Mesenchymal stem cell (in vitro differentiated cells and primary cell): ENCODE data around the gene C3.

ENCODE experiments used
- DNase-seq: peaks from one replicate; pipeline ENCODE4 v3.0.0-alpha.2; 2013
- H2AFZ ChIP-seq: one replicate; pipeline ENCODE4 v1.6.1; 2013; ENCODE audit warnings: low read depth, mild to moderate bottlenecking, control low read depth, inconsistent platforms, low read length, moderate library complexity
- H2AK5ac ChIP-seq: 2 replicates; pipeline ENCODE4 v1.6.1; 2013; ENCODE audit warnings: low read length, moderate library complexity, mild to moderate bottlenecking, inconsistent platforms; ENCODE audit not compliant: severe bottlenecking
- H2BK120ac ChIP-seq: one replicate; pipeline ENCODE4 v1.6.1; 2013; ENCODE audit warnings: low read depth, mild to moderate bottlenecking, inconsistent platforms, low read length, moderate library complexity
- H2BK12ac ChIP-seq, 2 experiments: one replicate each; pipeline ENCODE4 v1.6.1; 2013; ENCODE audit warnings: inconsistent platforms in 2 of 2, low read length in 2 of 2, mild to moderate bottlenecking in 2 of 2, moderate library complexity in 2 of 2, control low read depth in 1 of 2
- H2BK15ac ChIP-seq: one replicate; pipeline ENCODE4 v1.6.1; 2013; ENCODE audit warnings: mild to moderate bottlenecking, low read depth, inconsistent platforms; ENCODE audit not compliant: poor library complexity, severe bottlenecking
- H2BK5ac ChIP-seq: 2 replicates; pipeline ENCODE4 v1.6.1; 2013; ENCODE audit warnings: low read depth, mild to moderate bottlenecking, low read length, control low read depth, inconsistent platforms; ENCODE audit not compliant: poor library complexity, severe bottlenecking
- H3K14ac ChIP-seq, 2 experiments: one replicate each; pipeline ENCODE4 v1.6.1; 2013; ENCODE audit warnings: inconsistent platforms in 2 of 2, low read length in 2 of 2, control low read depth in 1 of 2, mild to moderate bottlenecking in 1 of 2, moderate library complexity in 1 of 2
- H3K18ac ChIP-seq, 2 experiments: one replicate each; pipeline ENCODE4 v1.6.1; 2013; ENCODE audit warnings: inconsistent platforms in 2 of 2, low read length in 2 of 2, control low read depth in 1 of 2, low read depth in 1 of 2, mild to moderate bottlenecking in 1 of 2
- H3K23ac ChIP-seq, 2 experiments: one replicate each; pipeline ENCODE4 v1.6.1; 2013; ENCODE audit warnings: inconsistent platforms in 2 of 2, low read length in 2 of 2, mild to moderate bottlenecking in 2 of 2, moderate library complexity in 2 of 2, control low read depth in 1 of 2
- H3K27ac ChIP-seq: 2 replicates; pipeline ENCODE4 v1.5.1; 2013; ENCODE audit warnings: mild to moderate bottlenecking, moderate library complexity, low read length, control low read depth, inconsistent platforms; ENCODE audit not compliant: poor library complexity, severe bottlenecking
- H3K27me3 ChIP-seq, 2 experiments: 2 replicates each; pipeline versions ENCODE4 v1.6.1 to v1.7.0; 2013; ENCODE audit warnings: low read length in 2 of 2, mild to moderate bottlenecking in 2 of 2, moderate library complexity in 2 of 2, control low read depth in 1 of 2, inconsistent platforms in 1 of 2; ENCODE audit not compliant: control insufficient read depth in 1 of 2, insufficient read depth in 1 of 2
- H3K36me3 ChIP-seq, 2 experiments: 2 replicates each; pipeline versions ENCODE4 v1.6.1 to v1.7.0; 2013; ENCODE audit warnings: low read length in 2 of 2, control low read depth in 1 of 2, inconsistent platforms in 1 of 2, low read depth in 1 of 2, mild to moderate bottlenecking in 1 of 2; ENCODE audit not compliant: insufficient read depth in 2 of 2, control insufficient read depth in 1 of 2
- H3K4ac ChIP-seq, 2 experiments: one replicate each; pipeline ENCODE4 v1.6.1; 2013; ENCODE audit warnings: inconsistent platforms in 2 of 2, low read length in 2 of 2, mild to moderate bottlenecking in 2 of 2, moderate library complexity in 2 of 2, control low read depth in 1 of 2, low read depth in 1 of 2
- H3K4me1 ChIP-seq: 2 replicates; pipeline ENCODE4 v1.6.1; 2013; ENCODE audit warnings: low read depth, low read length, control low read depth; ENCODE audit not compliant: control insufficient read depth, insufficient read depth
- H3K4me2 ChIP-seq: 2 replicates; pipeline ENCODE4 v1.6.1; 2013; ENCODE audit warnings: low read length, mild to moderate bottlenecking, inconsistent platforms; ENCODE audit not compliant: poor library complexity, severe bottlenecking
- H3K4me3 ChIP-seq, 2 experiments: 2 replicates each; pipeline versions ENCODE4 v1.5.1 to v1.7.0; 2013; ENCODE audit warnings: low read length in 2 of 2, mild to moderate bottlenecking in 2 of 2, control low read depth in 1 of 2, low read depth in 1 of 2; ENCODE audit not compliant: insufficient read depth in 1 of 2
- H3K79me1 ChIP-seq: replicated peaks from 2 replicates; pipeline ENCODE4 v1.6.1; 2013; ENCODE audit warnings: mild to moderate bottlenecking, control low read depth, low read length, inconsistent platforms; ENCODE audit not compliant: poor library complexity, severe bottlenecking
- H3K9ac ChIP-seq: 2 replicates; pipeline ENCODE4 v1.7.0; 2013; ENCODE audit warnings: mild to moderate bottlenecking, low read length, moderate library complexity
- H3K9me3 ChIP-seq: 2 replicates; pipeline ENCODE4 v1.7.0; 2013; ENCODE audit warnings: mild to moderate bottlenecking, low read length; ENCODE audit not compliant: control insufficient read depth
- H4K8ac ChIP-seq: one replicate; pipeline ENCODE4 v1.6.1; 2013; ENCODE audit warnings: inconsistent platforms, mild to moderate bottlenecking, low read length, moderate library complexity
- H4K91ac ChIP-seq: one replicate; pipeline ENCODE4 v1.6.1; 2013; ENCODE audit warnings: mild to moderate bottlenecking, low read length, inconsistent platforms
- WGBS: methylation state at CpG from one replicate; pipeline ENCODE4 v1.1.7; 2013; ENCODE audit warnings: mixed read lengths; 5-methylcytosine and 5-hydroxymethylcytosine counted together

C3 gene

GRCh38 chr19:6690160-6690885 lies 30.1 kb downstream of the C3 start:
- H3K14ac ChIP-seq = no peak overlapping the region
- 79% methylated on average over 10 of the region's 11 CpGs for WGBS
- H2AK5ac ChIP-seq = no peak overlapping the region
- no peak overlapping the region for H3K4ac ChIP-seq
- peaks cover 0 to 69% of the 10 kb centered on the region in 2 experiments for H3K36me3 ChIP-seq
- no peak overlapping the region for H2AFZ ChIP-seq
- no peak overlapping the region for H3K4me2 ChIP-seq
- H3K9me3 ChIP-seq = no peaks in the 10 kb centered on the region
- no peak overlapping the region for H2BK15ac ChIP-seq
- H3K4me1 ChIP-seq = no peaks in the 10 kb centered on the region
- H3K27ac ChIP-seq = no peak overlapping the region
- no peak overlapping the region for H2BK12ac ChIP-seq
- H3K79me1 ChIP-seq = no peaks in the 10 kb centered on the region
- no peak overlapping the region for H3K4me3 ChIP-seq
- peaks cover 0 to 9% of the 10 kb centered on the region in 2 experiments for H3K27me3 ChIP-seq
- H3K18ac ChIP-seq = no peak overlapping the region
- no peak overlapping the region for H4K91ac ChIP-seq
- DNase-seq = no peak
- H2BK5ac ChIP-seq = no peak overlapping the region
- no peak overlapping the region for H3K9ac ChIP-seq
- H2BK120ac ChIP-seq = no peak overlapping the region
- H3K23ac ChIP-seq = no peak overlapping the region
- H4K8ac ChIP-seq = no peak overlapping the region

GRCh38 chr19:6687114-6687513 lies 33.3 kb downstream of the C3 start:
- Histone ChIP-seq H3K23ac (no peak overlapping the region), H2BK5ac (no peak overlapping the region), H4K91ac (no peak overlapping the region), H3K4me3 (no peak overlapping the region), H3K79me1 (no peaks in the 10 kb centered on the region), H3K18ac (no peak overlapping the region), H2BK15ac (no peak overlapping the region), H3K4me2 (no peak overlapping the region), H3K27ac (no peak overlapping the region), H3K9ac (no peak overlapping the region), H3K27me3 (peaks cover 0 to 28% of the 10 kb centered on the region in 2 experiments), H4K8ac (no peak overlapping the region), H2BK12ac (no peak overlapping the region), H3K4me1 (no peaks in the 10 kb centered on the region), H3K14ac (no peak overlapping the region), H2AK5ac (no peak overlapping the region), H2AFZ (no peak overlapping the region), H3K9me3 (peaks cover 8% of the 10 kb centered on the region), H3K4ac (no peak overlapping the region), H3K36me3 (peaks cover 0 to 76% of the 10 kb centered on the region in 2 experiments), H2BK120ac (no peak overlapping the region)
- WGBS = 81% methylated on average over 5 of the region's 5 CpGs
- no peak for DNase-seq

GRCh38 chr19:6686628-6686975 lies 33.8 kb downstream of the C3 start:
- peaks cover 0 to 80% of the 10 kb centered on the region in 2 experiments for H3K36me3 ChIP-seq
- no peak overlapping the region for H2BK15ac ChIP-seq
- no peak overlapping the region for H3K4me2 ChIP-seq
- H4K8ac ChIP-seq = no peak overlapping the region
- H3K4ac ChIP-seq = no peak overlapping the region
- no peak overlapping the region for H3K27ac ChIP-seq
- no peak overlapping the region for H2BK120ac ChIP-seq
- no peaks in the 10 kb centered on the region for H3K4me1 ChIP-seq
- no peak overlapping the region for H4K91ac ChIP-seq
- H3K23ac ChIP-seq = no peak overlapping the region
- no peak for DNase-seq
- H2AK5ac ChIP-seq = no peak overlapping the region
- H3K4me3 ChIP-seq = no peak overlapping the region
- WGBS = 71% methylated on average over 4 of the region's 4 CpGs
- no peak overlapping the region for H2BK5ac ChIP-seq
- peaks cover 0 to 33% of the 10 kb centered on the region in 2 experiments for H3K27me3 ChIP-seq
- no peak overlapping the region for H2AFZ ChIP-seq
- peaks cover 8% of the 10 kb centered on the region for H3K9me3 ChIP-seq
- no peaks in the 10 kb centered on the region for H3K79me1 ChIP-seq
- H3K14ac ChIP-seq = no peak overlapping the region
- H3K9ac ChIP-seq = no peak overlapping the region
- no peak overlapping the region for H2BK12ac ChIP-seq
- H3K18ac ChIP-seq = no peak overlapping the region

- Histone ChIP-seq H3K79me1 (no peaks in the 10 kb centered on the region), H3K4me2 (no peak overlapping the region), H3K27ac (no peak overlapping the region), H3K27me3 (peaks cover 0 to 35% of the 10 kb centered on the region in 2 experiments), H3K23ac (no peak overlapping the region), H2BK12ac (no peak overlapping the region), H4K91ac (no peak overlapping the region), H4K8ac (no peak overlapping the region), H3K4ac (no peak overlapping the region), H2AK5ac (no peak overlapping the region), H3K4me3 (no peak overlapping the region), H3K18ac (no peak overlapping the region), H3K4me1 (no peaks in the 10 kb centered on the region), H2BK15ac (no peak overlapping the region), H3K14ac (no peak overlapping the region), H3K9ac (no peak overlapping the region), H3K36me3 (peaks cover 0 to 80% of the 10 kb centered on the region in 2 experiments), H2BK5ac (no peak overlapping the region), H2AFZ (no peak overlapping the region), H2BK120ac (no peak overlapping the region), H3K9me3 (peaks cover 8% of the 10 kb centered on the region)
- 70% methylated on average over 15 of the region's 15 CpGs for WGBS
- no peak for DNase-seq
Measured at GRCh38 chr19:6685962-6686627, 34.4 kb downstream of the C3 start.
